GM08714 (cell line): ENCODE results near the gene ZNF532.
A peak's percentile ranks its signal among the peaks of the same experiment; 100 is the strongest.
"Not testable (repeated sequence)": the region's sequence is repeated elsewhere in the genome, so short reads cannot be mapped to it uniquely, and the experiment has no call there.

ENCODE experiments used
- H3K4me3 ChIP-seq: fragments of 200-500 bp; sonication (Bioruptor generic); 2 replicates; pipeline ENCODE4 v1.5.1; 2014; ENCODE audit warnings: mild to moderate bottlenecking, low read length, inconsistent platforms
- ZNF274 ChIP-seq: IDR thresholded peaks from 2 replicates; pipeline ENCODE4 v1.6.1; 2012; ENCODE audit warnings: mild to moderate bottlenecking, low read depth, low read length

Gene ZNF532

GRCh38 chr18:58864146-58865032 lies at the start of gene ZNF532:
Gene ZNF532, plus strand, starts transcription at chr18:58864877. CDS start in a region left out here.
- no peak for TF ChIP-seq ZNF274
- peak within 1 kb of the TSS; percentile 14; the same call in 1 of the 2 replicates for H3K4me3 ChIP-seq

- no peak for TF ChIP-seq ZNF274
- H3K4me3 ChIP-seq, result no peak overlapping the region
Measured at GRCh38 chr18:58819051-58819450, 45.6 kb upstream of the ZNF532 start.

GRCh38 chr18:58820251-58820650 lies 44.4 kb upstream of the ZNF532 start:
- no peak overlapping the region for H3K4me3 ChIP-seq
- TF ChIP-seq ZNF274, result no peak

- H3K4me3 ChIP-seq, result no peak overlapping the region
- TF ChIP-seq ZNF274, result no peak
Measured at GRCh38 chr18:58822944-58823343, 41.7 kb upstream of the ZNF532 start.

GRCh38 chr18:58823412-58823811 lies 41.3 kb upstream of the ZNF532 start:
- no peak for TF ChIP-seq ZNF274
- no peak overlapping the region for H3K4me3 ChIP-seq

- H3K4me3 ChIP-seq, result not testable (repeated sequence)
Measured at GRCh38 chr18:58826926-58827325, 37.8 kb upstream of the ZNF532 start.

GRCh38 chr18:58827428-58827827 lies 37.2 kb upstream of the ZNF532 start:
- no peak for TF ChIP-seq ZNF274
- no peak overlapping the region for H3K4me3 ChIP-seq

GRCh38 chr18:58827886-58828285 lies 36.8 kb upstream of the ZNF532 start:
- TF ChIP-seq ZNF274, result no peak
- no peak overlapping the region for H3K4me3 ChIP-seq

- TF ChIP-seq ZNF274, result no peak
- H3K4me3 ChIP-seq, result no peak overlapping the region
Measured at GRCh38 chr18:58828399-58829121, 36.1 kb upstream of the ZNF532 start.

- no peak for TF ChIP-seq ZNF274
- H3K4me3 ChIP-seq, result no peak overlapping the region
Measured at GRCh38 chr18:58829263-58829662, 35.4 kb upstream of the ZNF532 start.

- not testable (repeated sequence) for H3K4me3 ChIP-seq
Measured at GRCh38 chr18:58829886-58830285, 34.8 kb upstream of the ZNF532 start.

GRCh38 chr18:58831606-58832005 lies 33.1 kb upstream of the ZNF532 start:
- H3K4me3 ChIP-seq, result no peak overlapping the region
- no peak for TF ChIP-seq ZNF274

GRCh38 chr18:58838165-58838860 lies 26.4 kb upstream of the ZNF532 start:
- no peak overlapping the region for H3K4me3 ChIP-seq
- TF ChIP-seq ZNF274, result no peak

GRCh38 chr18:58838946-58839345 lies 25.7 kb upstream of the ZNF532 start:
- no peak for TF ChIP-seq ZNF274
- no peak overlapping the region for H3K4me3 ChIP-seq
